ENCODE measurements around the gene CENPH.
"Not testable (repeated sequence)": the region's sequence is repeated elsewhere in the genome, so short reads cannot be mapped to it uniquely, and the experiment has no call there.

Gene CENPH

DNA sequence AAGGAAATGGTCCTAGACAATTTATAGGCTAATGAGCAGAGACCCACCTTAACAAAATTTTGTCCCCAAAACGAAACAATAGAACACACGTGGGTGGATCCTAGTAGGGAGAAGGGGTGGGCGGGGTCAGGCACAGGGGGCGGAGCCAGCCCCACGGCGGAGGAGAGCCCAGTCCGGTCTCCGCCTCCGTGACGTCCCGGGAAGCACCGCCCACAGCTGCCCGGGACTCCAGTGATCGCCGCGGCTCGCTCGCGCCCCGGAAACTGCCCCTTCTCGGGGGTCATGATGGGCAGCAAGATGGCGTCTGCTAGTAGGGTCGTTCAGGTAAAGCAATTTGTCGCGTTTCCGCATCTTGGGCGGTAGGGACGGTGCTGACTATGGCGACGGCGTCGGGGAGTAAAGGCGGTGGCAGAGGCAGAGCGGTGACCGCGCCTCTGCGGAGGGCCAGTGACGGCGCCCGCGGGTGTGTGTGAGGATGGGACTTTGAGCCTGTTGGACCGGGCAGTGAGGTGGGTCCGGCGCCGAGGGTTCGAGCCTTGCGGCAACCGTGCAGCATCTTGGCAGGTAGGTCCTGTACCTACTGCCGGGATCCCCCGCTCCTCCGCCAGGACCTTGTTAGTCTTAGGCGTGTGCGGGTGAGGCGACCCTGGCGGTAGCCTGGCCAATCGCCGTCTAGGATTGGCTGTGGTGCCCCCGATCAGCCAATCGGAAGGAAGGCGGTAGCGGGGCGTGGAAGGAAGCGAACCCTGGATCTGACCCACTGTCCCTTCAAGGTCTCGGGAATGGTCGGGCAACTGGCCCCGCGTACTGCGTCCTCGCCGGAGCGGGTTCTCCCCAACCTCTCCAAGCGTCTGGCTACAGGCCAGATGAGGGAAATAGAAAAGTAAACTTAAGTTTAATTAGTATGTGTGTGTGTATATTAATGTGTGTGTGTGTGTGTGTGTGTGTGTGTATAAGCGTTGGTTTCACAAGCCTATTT, 28.5 kb downstream of the CENPH start:
- H3K4me3 ChIP-seq (replicated peaks; ENCODE audit: low read depth, low read length), result peak overlapping the region; percentile 98
- DNase-seq (ENCODE audit: extremely low read depth, low read depth), result peak; percentile 61
- TF ChIP-seq, protein P1, sequence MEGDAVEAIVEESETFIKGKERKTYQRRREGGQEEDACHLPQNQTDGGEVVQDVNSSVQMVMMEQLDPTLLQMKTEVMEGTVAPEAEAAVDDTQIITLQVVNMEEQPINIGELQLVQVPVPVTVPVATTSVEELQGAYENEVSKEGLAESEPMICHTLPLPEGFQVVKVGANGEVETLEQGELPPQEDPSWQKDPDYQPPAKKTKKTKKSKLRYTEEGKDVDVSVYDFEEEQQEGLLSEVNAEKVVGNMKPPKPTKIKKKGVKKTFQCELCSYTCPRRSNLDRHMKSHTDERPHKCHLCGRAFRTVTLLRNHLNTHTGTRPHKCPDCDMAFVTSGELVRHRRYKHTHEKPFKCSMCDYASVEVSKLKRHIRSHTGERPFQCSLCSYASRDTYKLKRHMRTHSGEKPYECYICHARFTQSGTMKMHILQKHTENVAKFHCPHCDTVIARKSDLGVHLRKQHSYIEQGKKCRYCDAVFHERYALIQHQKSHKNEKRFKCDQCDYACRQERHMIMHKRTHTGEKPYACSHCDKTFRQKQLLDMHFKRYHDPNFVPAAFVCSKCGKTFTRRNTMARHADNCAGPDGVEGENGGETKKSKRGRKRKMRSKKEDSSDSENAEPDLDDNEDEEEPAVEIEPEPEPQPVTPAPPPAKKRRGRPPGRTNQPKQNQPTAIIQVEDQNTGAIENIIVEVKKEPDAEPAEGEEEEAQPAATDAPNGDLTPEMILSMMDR (IDR thresholded peaks at IDR 0.05; ENCODE audit: low read depth, low read length, missing control alignments), result no peak

DNA sequence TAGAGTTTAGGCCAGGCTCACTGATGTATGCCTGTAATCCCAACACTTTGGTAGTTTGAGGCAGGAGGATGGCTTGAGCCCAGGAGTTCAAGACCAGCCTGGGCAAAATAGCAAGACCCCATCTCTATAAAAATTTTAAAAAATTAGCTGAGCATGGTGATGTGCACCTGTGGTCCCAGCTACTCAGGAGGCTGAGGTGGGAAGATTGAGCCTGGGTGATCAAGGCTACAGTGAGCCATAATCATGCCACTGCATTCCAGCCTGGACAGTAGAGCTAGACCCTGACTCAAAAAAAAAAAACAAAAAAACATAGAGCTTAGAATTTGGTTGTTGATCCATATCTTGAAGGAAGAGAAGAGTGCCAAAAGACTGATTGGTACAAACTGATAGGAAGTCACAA, 30.6 kb downstream of the CENPH start:
- TF ChIP-seq, protein P1 (IDR thresholded peaks at IDR 0.05; ENCODE audit: low read depth, low read length, missing control alignments), result no peak
- DNase-seq (ENCODE audit: extremely low read depth, low read depth), result no peak
- no peak overlapping the region for H3K4me3 ChIP-seq (replicated peaks; ENCODE audit: low read depth, low read length)

DNA sequence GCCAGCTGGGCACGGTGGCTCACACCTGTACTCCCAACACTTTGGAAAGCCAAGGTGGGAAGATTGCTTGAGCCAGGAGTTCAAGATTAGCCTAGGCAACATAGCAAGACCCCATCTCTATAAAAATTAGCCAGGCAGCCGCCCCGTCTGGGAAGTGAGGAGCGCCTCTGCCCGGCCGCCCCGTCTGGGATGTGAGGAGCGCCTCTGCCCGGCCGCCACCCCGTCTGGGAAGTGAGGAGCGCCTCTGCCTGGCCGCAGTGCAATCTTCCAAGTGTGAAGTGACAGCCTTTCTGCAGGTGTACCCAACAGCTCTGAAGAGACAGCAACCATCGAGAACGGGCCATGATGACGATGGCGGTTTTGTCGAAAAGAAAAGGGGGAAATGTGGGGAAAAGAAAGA, 31.0 kb downstream of the CENPH start:
- DNase-seq (ENCODE audit: extremely low read depth, low read depth), result not testable (repeated sequence)

DNA sequence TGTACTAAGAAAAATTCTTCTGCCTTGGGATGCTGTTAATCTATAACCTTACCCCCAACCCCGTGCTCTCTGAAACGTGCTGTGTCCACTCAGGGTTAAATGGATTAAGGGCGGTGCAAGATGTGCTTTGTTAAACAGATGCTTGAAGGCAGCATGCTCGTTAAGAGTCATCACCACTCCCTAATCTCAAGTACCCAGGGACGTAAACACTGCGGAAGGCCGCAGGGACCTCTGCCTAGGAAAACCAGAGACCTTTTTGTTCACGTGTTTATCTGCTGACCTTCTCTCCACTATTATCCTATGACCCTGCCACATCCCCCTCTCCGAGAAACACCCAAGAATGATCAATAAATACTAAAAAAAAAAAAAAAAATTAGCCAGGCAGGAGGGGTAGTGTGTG, 31.4 kb downstream of the CENPH start:
- DNase-seq (ENCODE audit: extremely low read depth, low read depth), result not testable (repeated sequence)

More for the DNA sequence above, 31.0 kb downstream of the CENPH start:
- not testable (repeated sequence) for H3K4me3 ChIP-seq (replicated peaks; ENCODE audit: low read depth, low read length)

DNA sequence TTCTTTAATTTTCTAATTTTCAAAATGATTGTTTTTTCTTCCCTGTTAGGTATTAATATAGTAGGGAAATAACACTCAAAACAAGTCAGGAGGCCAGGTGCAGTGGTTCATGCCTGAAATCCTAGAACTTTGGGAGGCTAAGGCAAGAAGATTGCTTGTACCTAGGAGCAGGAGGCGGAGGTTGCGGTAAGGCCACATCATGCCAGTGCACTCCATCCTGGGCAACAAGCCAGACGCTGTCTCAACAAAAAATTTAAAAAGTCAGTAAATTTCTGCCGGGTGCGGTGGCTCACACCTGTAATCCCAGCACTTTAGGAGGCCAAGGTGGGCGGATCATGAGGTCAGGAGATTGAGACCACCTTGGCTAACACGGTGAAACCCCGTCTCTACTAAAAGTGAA, 35.1 kb downstream of the CENPH start:
- TF ChIP-seq, protein P1 (IDR thresholded peaks at IDR 0.05; ENCODE audit: low read depth, low read length, missing control alignments), result no peak
- no peak for DNase-seq (ENCODE audit: extremely low read depth, low read depth)
- H3K4me3 ChIP-seq (replicated peaks; ENCODE audit: low read depth, low read length), result no peak overlapping the region

More for the DNA sequence above, 31.4 kb downstream of the CENPH start:
- not testable (repeated sequence) for H3K4me3 ChIP-seq (replicated peaks; ENCODE audit: low read depth, low read length)

DNA sequence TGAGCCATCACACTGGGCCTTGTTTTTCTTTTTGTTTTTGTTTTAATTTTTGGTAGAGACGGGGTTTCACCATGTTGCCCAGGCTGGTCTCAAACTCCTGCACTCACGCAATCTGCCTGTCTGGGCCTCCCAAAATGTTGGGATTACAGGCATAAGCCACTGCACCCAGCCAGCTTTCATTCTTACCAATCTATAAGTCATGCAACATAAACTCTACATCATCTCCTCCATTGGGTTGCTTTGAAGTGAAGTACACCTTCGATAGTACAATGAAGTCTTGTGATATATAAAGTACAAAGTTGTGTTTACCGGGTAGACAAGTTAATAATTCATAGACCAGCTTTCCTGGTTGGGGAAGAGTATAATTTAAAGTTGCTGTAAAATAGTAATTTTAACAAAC, 36.5 kb downstream of the CENPH start:
- TF ChIP-seq, protein P1 (IDR thresholded peaks at IDR 0.05; ENCODE audit: low read depth, low read length, missing control alignments), result no peak
- H3K4me3 ChIP-seq (replicated peaks; ENCODE audit: low read depth, low read length), result no peak overlapping the region
- DNase-seq (ENCODE audit: extremely low read depth, low read depth), result no peak

DNA sequence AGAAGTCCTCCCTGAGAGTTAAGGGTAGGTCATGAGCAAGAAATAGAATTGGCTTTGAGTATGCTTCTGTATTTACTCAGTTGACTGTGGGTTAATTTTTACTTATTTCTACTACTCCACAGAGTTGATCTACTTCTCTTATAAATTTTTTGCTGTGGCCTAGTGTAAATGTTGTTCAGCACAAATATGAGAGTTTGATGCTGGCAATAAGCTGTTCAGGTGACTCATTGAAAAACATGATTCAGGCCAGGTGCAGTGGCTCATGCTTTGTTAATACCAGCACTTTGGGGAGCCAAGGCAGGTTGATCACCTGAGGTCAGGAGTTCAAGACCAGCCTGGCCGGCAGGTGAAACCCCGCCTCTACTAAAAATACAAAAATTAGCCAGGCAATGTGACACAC, 40.8 kb downstream of the CENPH start:
- no peak for DNase-seq (ENCODE audit: extremely low read depth, low read depth)
- TF ChIP-seq, protein P1 (IDR thresholded peaks at IDR 0.05; ENCODE audit: low read depth, low read length, missing control alignments), result no peak
- no peak overlapping the region for H3K4me3 ChIP-seq (replicated peaks; ENCODE audit: low read depth, low read length)

DNA sequence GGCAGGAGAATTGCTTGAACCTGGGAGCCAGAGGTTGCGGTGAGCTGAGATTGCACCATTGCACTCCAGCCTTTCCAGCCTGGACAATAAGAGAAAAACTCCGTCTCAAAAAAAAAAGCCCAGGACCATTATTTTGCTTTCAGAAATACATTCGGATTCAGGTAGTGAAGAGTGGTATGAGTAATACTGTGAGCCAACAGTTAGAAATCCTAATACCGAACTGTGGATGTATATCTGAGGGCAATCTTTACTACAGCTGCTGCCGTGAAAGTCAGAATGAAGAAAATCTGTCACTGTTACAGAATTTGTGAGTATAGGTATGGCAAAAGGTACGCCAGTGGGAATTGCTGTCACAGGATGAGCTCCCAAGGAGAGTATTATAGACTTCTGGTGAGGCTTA, 41.9 kb downstream of the CENPH start:
- no peak overlapping the region for H3K4me3 ChIP-seq (replicated peaks; ENCODE audit: low read depth, low read length)
- TF ChIP-seq, protein P1 (IDR thresholded peaks at IDR 0.05; ENCODE audit: low read depth, low read length, missing control alignments), result no peak
- no peak for DNase-seq (ENCODE audit: extremely low read depth, low read depth)

All from HFF-Myc (cell line).